Measurements from ENCODE around the gene ELN. TPM values are rescaled to one million over a fixed set of nuclear protein-coding genes. Genes with fewer than 3 reads are reported as not detected.

ELN gene
- total and polyA plus RNA-seq, 2 donors (not counting 1 experiment from before 2014, with no cell fraction given) = not detected

GRCh38 chr7:74066626-74067025 lies 38.7 kb downstream of the ELN start:
- TF ChIP-seq, protein P1, sequence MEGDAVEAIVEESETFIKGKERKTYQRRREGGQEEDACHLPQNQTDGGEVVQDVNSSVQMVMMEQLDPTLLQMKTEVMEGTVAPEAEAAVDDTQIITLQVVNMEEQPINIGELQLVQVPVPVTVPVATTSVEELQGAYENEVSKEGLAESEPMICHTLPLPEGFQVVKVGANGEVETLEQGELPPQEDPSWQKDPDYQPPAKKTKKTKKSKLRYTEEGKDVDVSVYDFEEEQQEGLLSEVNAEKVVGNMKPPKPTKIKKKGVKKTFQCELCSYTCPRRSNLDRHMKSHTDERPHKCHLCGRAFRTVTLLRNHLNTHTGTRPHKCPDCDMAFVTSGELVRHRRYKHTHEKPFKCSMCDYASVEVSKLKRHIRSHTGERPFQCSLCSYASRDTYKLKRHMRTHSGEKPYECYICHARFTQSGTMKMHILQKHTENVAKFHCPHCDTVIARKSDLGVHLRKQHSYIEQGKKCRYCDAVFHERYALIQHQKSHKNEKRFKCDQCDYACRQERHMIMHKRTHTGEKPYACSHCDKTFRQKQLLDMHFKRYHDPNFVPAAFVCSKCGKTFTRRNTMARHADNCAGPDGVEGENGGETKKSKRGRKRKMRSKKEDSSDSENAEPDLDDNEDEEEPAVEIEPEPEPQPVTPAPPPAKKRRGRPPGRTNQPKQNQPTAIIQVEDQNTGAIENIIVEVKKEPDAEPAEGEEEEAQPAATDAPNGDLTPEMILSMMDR (IDR thresholded peaks at IDR 0.05) = no peak
- no peak for TF ChIP-seq EZH2 (IDR thresholded peaks at IDR 0.05; ENCODE audit: borderline replicate concordance, insufficient read depth, low read depth, low read length, poor library complexity, severe bottlenecking)
- ChIA-PET POLR2A (no interaction called here), CTCF (interaction anchor here (0.6 to 7.9 kb wide), 8 partner anchors 16 to 339 kb away, joined by 3 to 110 read pairs (median 8); partner anchors contain the start of gene EIF4H)
- no peaks in the 10 kb centered on the region for H3K79me2 ChIP-seq (ENCODE audit: control insufficient read depth, insufficient read depth, low read length)
- no peak overlapping the region for H3K4me3 Mint-ChIP-seq
- no peaks in the 10 kb centered on the region for H4K20me1 ChIP-seq (ENCODE audit: control insufficient read depth, insufficient read depth, low read length, poor library complexity, severe bottlenecking)
- H3K4me1 ChIP-seq (ENCODE audit: control insufficient read depth in 2 of 2, insufficient read depth in 2 of 2, low read length in 2 of 2) = peaks cover 0 to 8% of the 10 kb centered on the region in 2 donors
- no peak for ATAC-seq (ENCODE audit: low read depth)
- no peak overlapping the region for H3K4me2 ChIP-seq (replicated peaks; ENCODE audit: low read depth, low read length, poor library complexity, severe bottlenecking)
- no peak overlapping the region for H3K4me3 ChIP-seq (ENCODE audit: control extremely low read depth in 1 of 5, extremely low read depth in 1 of 5, insufficient read depth in 1 of 5, low read depth in 2 of 5, low read length in 4 of 5)
- no peak overlapping the region for H3K27ac ChIP-seq (ENCODE audit: low read length in 2 of 2)
- no peak overlapping the region for H2AFZ ChIP-seq (ENCODE audit: insufficient read depth, low read depth, low read length, poor library complexity, severe bottlenecking)
- 100% methylated on average over 1 of the region's 3 CpGs for WGBS (ENCODE audit: insufficient coverage)
- peaks cover 0 to 3% (median 0%) of the 10 kb centered on the region in 3 donors for H3K9me3 ChIP-seq (ENCODE audit: control extremely low read depth in 1 of 3, control insufficient read depth in 2 of 3, insufficient read depth in 1 of 3, low read length in 2 of 3)
- intact Hi-C loops (cut with micrococcal nuclease) = loop anchor here (5.0 kb wide), 1 partner anchor 51 kb away; no protein-coding TSS in a partner anchor
- H3K27ac Mint-ChIP-seq = no peak overlapping the region
- H3K9me3 Mint-ChIP-seq (ENCODE audit: insufficient read depth) = no peaks in the 10 kb centered on the region
- H3K27me3 ChIP-seq (replicated peaks in 1 of 4; ENCODE audit: control extremely low read depth in 1 of 4, control insufficient read depth in 3 of 4, insufficient read depth in 4 of 4, low read length in 3 of 4) = no peaks in the 10 kb centered on the region
- H3K36me3 ChIP-seq (replicated peaks in 1 of 2; ENCODE audit: control extremely low read depth in 1 of 2, control insufficient read depth in 1 of 2, extremely low read depth in 1 of 2, insufficient read depth in 2 of 2, low read length in 1 of 2) = no peaks in the 10 kb centered on the region
- peaks cover 5% of the 10 kb centered on the region for H3K4me1 Mint-ChIP-seq
- no peak overlapping the region for H3K9ac ChIP-seq (ENCODE audit: low read length)
- DNase-seq = peak; percentile 14
- H3K27me3 Mint-ChIP-seq = no peaks in the 10 kb centered on the region

- H2AFZ ChIP-seq (ENCODE audit: insufficient read depth, low read depth, low read length, poor library complexity, severe bottlenecking) = peak overlapping the region; percentile 66
- no peak overlapping the region for H3K4me3 ChIP-seq (ENCODE audit: control extremely low read depth in 1 of 5, extremely low read depth in 1 of 5, insufficient read depth in 1 of 5, low read depth in 2 of 5, low read length in 4 of 5)
- no peaks in the 10 kb centered on the region for H3K36me3 ChIP-seq (replicated peaks in 1 of 2; ENCODE audit: control extremely low read depth in 1 of 2, control insufficient read depth in 1 of 2, extremely low read depth in 1 of 2, insufficient read depth in 2 of 2, low read length in 1 of 2)
- no peak overlapping the region for H3K4me2 ChIP-seq (replicated peaks; ENCODE audit: low read depth, low read length, poor library complexity, severe bottlenecking)
- CTCF ChIA-PET = interaction anchor here (0.5 to 7.9 kb wide), 19 partner anchors 9 to 337 kb away, joined by 3 to 110 read pairs (median 5); partner anchors contain the start of genes EIF4H and LIMK1
- TF ChIP-seq, protein P1 (IDR thresholded peaks at IDR 0.05) = no peak
- TF ChIP-seq EZH2 (IDR thresholded peaks at IDR 0.05; ENCODE audit: borderline replicate concordance, insufficient read depth, low read depth, low read length, poor library complexity, severe bottlenecking) = no peak
- peaks cover 0 to 3% of the 10 kb centered on the region in 2 donors for H3K4me1 ChIP-seq (ENCODE audit: control insufficient read depth in 2 of 2, insufficient read depth in 2 of 2, low read length in 2 of 2)
- H3K9me3 Mint-ChIP-seq (ENCODE audit: insufficient read depth) = no peaks in the 10 kb centered on the region
- no peaks in the 10 kb centered on the region for H4K20me1 ChIP-seq (ENCODE audit: control insufficient read depth, insufficient read depth, low read length, poor library complexity, severe bottlenecking)
- no peak overlapping the region for H3K27ac ChIP-seq (ENCODE audit: low read length in 2 of 2)
- no peaks in the 10 kb centered on the region for H3K4me1 Mint-ChIP-seq
- POLR2A ChIA-PET = interaction anchor here (0.6 to 1.0 kb wide), 2 partner anchors 20 to 32 kb away, joined by 4 to 10 read pairs; no protein-coding TSS in a partner anchor
- 84% methylated on average over 15 of the region's 20 CpGs for WGBS (ENCODE audit: insufficient coverage)
- H3K27ac Mint-ChIP-seq = no peak overlapping the region
- intact Hi-C loops (cut with micrococcal nuclease) = loop anchor here (1.0 to 5.0 kb wide), 6 partner anchors 33 to 333 kb away; partner anchors contain the start of gene EIF4H
- DNase-seq (peak; percentile 17), ATAC-seq (ENCODE audit: low read depth) (no peak)
- no peak overlapping the region for H3K4me3 Mint-ChIP-seq
- H3K79me2 ChIP-seq (ENCODE audit: control insufficient read depth, insufficient read depth, low read length) = no peaks in the 10 kb centered on the region
- no peak overlapping the region for H3K9ac ChIP-seq (ENCODE audit: low read length)
- H3K9me3 ChIP-seq (ENCODE audit: control extremely low read depth in 1 of 3, control insufficient read depth in 2 of 3, insufficient read depth in 1 of 3, low read length in 2 of 3) = no peaks in the 10 kb centered on the region
- no peaks in the 10 kb centered on the region for H3K27me3 Mint-ChIP-seq
- no peaks in the 10 kb centered on the region for H3K27me3 ChIP-seq (replicated peaks in 1 of 4; ENCODE audit: control extremely low read depth in 1 of 4, control insufficient read depth in 3 of 4, insufficient read depth in 4 of 4, low read length in 3 of 4)
Measured at GRCh38 chr7:74068378-74069085, 40.6 kb downstream of the ELN start.
